ENCODE data around the gene NOXO1.

GRCh38 chr16:1950047-1950446 is 31.2 kb downstream of the NOXO1 start:
- TF ChIP-seq EZH2 (IDR thresholded peaks at IDR 0.05; ENCODE audit: borderline replicate concordance, low read depth, low read length, severe bottlenecking) = no peak
- TF ChIP-seq, protein P1, sequence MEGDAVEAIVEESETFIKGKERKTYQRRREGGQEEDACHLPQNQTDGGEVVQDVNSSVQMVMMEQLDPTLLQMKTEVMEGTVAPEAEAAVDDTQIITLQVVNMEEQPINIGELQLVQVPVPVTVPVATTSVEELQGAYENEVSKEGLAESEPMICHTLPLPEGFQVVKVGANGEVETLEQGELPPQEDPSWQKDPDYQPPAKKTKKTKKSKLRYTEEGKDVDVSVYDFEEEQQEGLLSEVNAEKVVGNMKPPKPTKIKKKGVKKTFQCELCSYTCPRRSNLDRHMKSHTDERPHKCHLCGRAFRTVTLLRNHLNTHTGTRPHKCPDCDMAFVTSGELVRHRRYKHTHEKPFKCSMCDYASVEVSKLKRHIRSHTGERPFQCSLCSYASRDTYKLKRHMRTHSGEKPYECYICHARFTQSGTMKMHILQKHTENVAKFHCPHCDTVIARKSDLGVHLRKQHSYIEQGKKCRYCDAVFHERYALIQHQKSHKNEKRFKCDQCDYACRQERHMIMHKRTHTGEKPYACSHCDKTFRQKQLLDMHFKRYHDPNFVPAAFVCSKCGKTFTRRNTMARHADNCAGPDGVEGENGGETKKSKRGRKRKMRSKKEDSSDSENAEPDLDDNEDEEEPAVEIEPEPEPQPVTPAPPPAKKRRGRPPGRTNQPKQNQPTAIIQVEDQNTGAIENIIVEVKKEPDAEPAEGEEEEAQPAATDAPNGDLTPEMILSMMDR (IDR thresholded peaks at IDR 0.05; ENCODE audit: borderline replicate concordance, extremely low read depth, low read length, poor library complexity, severe bottlenecking) = no peak

All from DND-41 (cell line).